Loucy (cell line): Measurements from ENCODE around the gene AMTN.

Experiments
- H2AFZ ChIP-seq: fragments of 200-600 bp; sonication (generic); 2 replicates; pipeline ENCODE4 v1.6.0; 2016; ENCODE audit warnings: antibody characterized with exemption, mild to moderate bottlenecking, low read length, moderate library complexity
- H3F3A ChIP-seq: fragments of 200-600 bp; 2 replicates; pipeline ENCODE4 v1.6.0; 2016; ENCODE audit warnings: antibody characterized with exemption, low read depth, mild to moderate bottlenecking
- H3K27me3 ChIP-seq: fragments of 200-600 bp; sonication (generic); 2 replicates; pipeline ENCODE4 v1.6.1; 2014; ENCODE audit warnings: low read length, mild to moderate bottlenecking; ENCODE audit not compliant: insufficient read depth, poor library complexity, severe bottlenecking
- H3K36me3 ChIP-seq: fragments of 200-600 bp; sonication (generic); 2 replicates; pipeline ENCODE4 v1.6.1; 2016; ENCODE audit warnings: low read length; ENCODE audit not compliant: insufficient read depth
- H3K4me1 ChIP-seq: fragments of 200-600 bp; sonication (generic); 2 replicates; pipeline ENCODE4 v1.5.1; 2014; ENCODE audit warnings: low read length, mild to moderate bottlenecking; ENCODE audit not compliant: insufficient read depth, poor library complexity, severe bottlenecking
- H3K4me2 ChIP-seq: fragments of 200-600 bp; sonication (generic); 2 replicates; pipeline ENCODE4 v1.6.0; 2014; ENCODE audit warnings: antibody characterized with exemption, low read length, low read depth, mild to moderate bottlenecking; ENCODE audit not compliant: poor library complexity, severe bottlenecking
- H3K4me3 ChIP-seq: fragments of 200-600 bp; sonication (generic); 2 replicates; pipeline ENCODE4 v1.5.1; 2014; ENCODE audit warnings: low read length, mild to moderate bottlenecking, mixed read lengths; ENCODE audit not compliant: poor library complexity, severe bottlenecking
- H3K79me2 ChIP-seq: fragments of 200-600 bp; sonication (generic); 2 replicates; pipeline ENCODE4 v1.6.1; 2014; ENCODE audit warnings: low read length; ENCODE audit not compliant: insufficient read depth
- H3K9ac ChIP-seq: fragments of 200-600 bp; sonication (generic); 2 replicates; pipeline ENCODE4 v1.6.0; 2014; ENCODE audit warnings: mild to moderate bottlenecking, low read depth, low read length, moderate library complexity; ENCODE audit not compliant: poor library complexity, severe bottlenecking
- H3K9me2 ChIP-seq: fragments of 200-600 bp; sonication (generic); replicated peaks from 2 replicates; pipeline ENCODE4 v1.6.1; 2016; ENCODE audit warnings: low read depth, low read length, mixed read lengths
- H3K9me3 ChIP-seq: fragments of 200-600 bp; sonication (generic); 2 replicates; pipeline ENCODE4 v1.6.1; 2014; ENCODE audit warnings: mild to moderate bottlenecking, antibody characterized with exemption, low read length, low read depth; ENCODE audit not compliant: insufficient read depth
- H4K20me1 ChIP-seq: fragments of 200-600 bp; sonication (generic); 2 replicates; pipeline ENCODE4 v1.6.0; 2014; ENCODE audit warnings: antibody characterized with exemption, low read length, mild to moderate bottlenecking; ENCODE audit not compliant: insufficient read depth, poor library complexity, severe bottlenecking
- CTCF ChIP-seq: fragments of 200-600 bp; sonication (generic); conservative IDR thresholded peaks from 2 replicates; pipeline ENCODE4 v1.5.1; 2014; ENCODE audit warnings: mild to moderate bottlenecking, antibody characterized with exemption, low read length
- EZH2phosphoT487 ChIP-seq: fragments of 200-600 bp; IDR thresholded peaks from 2 replicates; pipeline ENCODE4 v1.6.1; 2018; ENCODE audit warnings: antibody characterized with exemption, mild to moderate bottlenecking, moderate library complexity, borderline replicate concordance

Gene AMTN

GRCh38 chr4:70530997-70531396 is 12.6 kb downstream of the AMTN start:
- H4K20me1 ChIP-seq = no peaks in the 10 kb centered on the region
- H3F3A ChIP-seq = no peaks in the 10 kb centered on the region
- H3K27me3 ChIP-seq = no peaks in the 10 kb centered on the region
- no peaks in the 10 kb centered on the region for H3K36me3 ChIP-seq
- no peak overlapping the region for H3K9ac ChIP-seq
- H3K79me2 ChIP-seq = no peaks in the 10 kb centered on the region
- no peaks in the 10 kb centered on the region for H3K9me3 ChIP-seq
- no peaks in the 10 kb centered on the region for H3K4me1 ChIP-seq
- no peak overlapping the region for H3K4me3 ChIP-seq
- TF ChIP-seq CTCF (no peak), EZH2phosphoT487 (no peak)
- H3K4me2 ChIP-seq = no peak overlapping the region
- no peaks in the 10 kb centered on the region for H3K9me2 ChIP-seq
- H2AFZ ChIP-seq = no peak overlapping the region

GRCh38 chr4:70531981-70532380 is 13.6 kb downstream of the AMTN start:
- H3K9ac ChIP-seq = no peak overlapping the region
- no peaks in the 10 kb centered on the region for H3K9me3 ChIP-seq
- no peaks in the 10 kb centered on the region for H3K9me2 ChIP-seq
- TF ChIP-seq EZH2phosphoT487 (no peak), CTCF (peak; percentile 35)
- no peaks in the 10 kb centered on the region for H3K79me2 ChIP-seq
- H3K27me3 ChIP-seq = no peaks in the 10 kb centered on the region
- H3K4me2 ChIP-seq = no peak overlapping the region
- H4K20me1 ChIP-seq = no peaks in the 10 kb centered on the region
- H2AFZ ChIP-seq = no peak overlapping the region
- no peak overlapping the region for H3K4me3 ChIP-seq
- H3F3A ChIP-seq = no peaks in the 10 kb centered on the region
- H3K36me3 ChIP-seq = no peaks in the 10 kb centered on the region
- no peaks in the 10 kb centered on the region for H3K4me1 ChIP-seq

- Histone ChIP-seq H3K4me2 (no peak overlapping the region), H3F3A (no peaks in the 10 kb centered on the region), H3K79me2 (no peaks in the 10 kb centered on the region), H3K9me3 (no peaks in the 10 kb centered on the region), H4K20me1 (no peaks in the 10 kb centered on the region), H3K36me3 (no peaks in the 10 kb centered on the region), H3K4me1 (no peaks in the 10 kb centered on the region), H2AFZ (no peak overlapping the region), H3K9me2 (no peaks in the 10 kb centered on the region), H3K27me3 (no peaks in the 10 kb centered on the region), H3K9ac (no peak overlapping the region), H3K4me3 (no peak overlapping the region)
- no peak for TF ChIP-seq CTCF
- no peak for TF ChIP-seq EZH2phosphoT487
Measured at GRCh38 chr4:70533211-70533610, 14.8 kb downstream of the AMTN start.
